Stimulated activated CD4-positive, alpha-beta T cell treated with anti-CD3 and anti-CD28 coated beads, Interleukin-1b, Interleukin-23, amount 100 ng/mL, for 24 hours (primary cell): Measurements from ENCODE around the gene LRRC51.

Experiments
- DNase-seq, 4 experiments: peaks; one replicate each; pipeline ENCODE4 v3.0.0-alpha.2; 2020; ENCODE audit warnings: low read depth in 4 of 4, low spot score in 1 of 4

The LRRC51 gene

DNA sequence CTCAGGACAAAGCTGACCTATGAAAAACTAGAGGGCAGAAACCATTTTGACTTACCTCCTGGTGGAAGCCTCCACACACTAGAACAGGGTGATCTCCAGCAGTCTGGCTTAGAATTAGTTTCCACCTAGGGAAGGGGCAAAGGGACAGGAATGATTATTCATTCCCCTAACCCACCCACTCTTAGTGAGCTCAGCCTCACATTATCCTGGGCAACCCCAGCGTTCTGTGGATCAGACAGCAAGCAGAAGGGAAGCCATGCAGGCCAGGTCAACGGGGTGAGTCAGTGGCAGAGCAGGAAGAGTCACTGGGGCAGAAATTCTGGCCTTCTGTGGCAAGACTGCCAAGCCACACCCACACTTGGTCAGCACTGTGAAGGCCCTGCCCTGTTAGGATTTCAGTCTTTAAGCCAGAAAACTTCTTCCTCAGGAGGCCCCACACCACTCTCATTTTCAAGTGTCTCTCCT lies 10.8 kb upstream of the LRRC51 start:
- no peak for DNase-seq

- no peak for DNase-seq
These were observed 10.2 kb upstream of the LRRC51 start for GRCh38 chr11:72070491-72070890.

DNA sequence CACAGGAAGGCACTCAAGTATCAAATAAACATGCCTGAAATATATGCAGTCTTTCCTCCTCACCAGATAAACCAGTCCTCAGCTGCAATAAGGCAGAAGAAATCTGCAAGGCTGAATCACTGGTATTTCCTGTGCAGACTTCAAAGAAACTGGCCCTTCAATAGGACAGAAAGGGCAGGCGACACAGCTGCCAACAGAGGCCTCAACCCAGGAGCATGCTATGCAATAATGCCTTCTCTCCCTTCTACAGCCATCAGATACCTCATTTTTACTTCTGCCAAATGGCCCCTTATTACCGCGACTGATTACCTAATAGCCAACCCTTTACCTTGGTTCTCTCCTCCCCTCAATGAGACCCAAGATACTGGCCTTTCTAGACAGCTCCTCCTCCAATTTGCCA lies 8.3 kb upstream of the LRRC51 start:
- no peak for DNase-seq

DNA sequence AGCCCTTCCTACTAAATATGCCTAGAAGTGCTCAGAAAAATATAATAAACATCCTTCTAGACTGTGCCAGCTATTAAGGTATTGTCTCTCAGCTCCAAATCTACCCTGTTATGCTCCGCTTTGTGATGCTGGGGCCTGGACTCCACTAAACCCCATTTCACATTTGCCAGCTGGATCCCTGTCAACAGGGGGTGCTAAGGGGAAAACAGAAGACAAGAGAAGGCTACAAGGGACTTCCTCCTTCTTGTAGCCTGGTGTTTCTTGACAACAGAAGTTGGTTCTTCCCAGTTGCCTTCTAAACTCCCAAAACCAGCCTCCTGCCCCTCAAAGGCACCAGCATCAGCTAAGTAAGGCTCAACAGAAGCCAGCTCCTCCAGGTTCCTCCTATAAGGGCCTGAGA lies 5.5 kb upstream of the LRRC51 start:
- no peak for DNase-seq

DNA sequence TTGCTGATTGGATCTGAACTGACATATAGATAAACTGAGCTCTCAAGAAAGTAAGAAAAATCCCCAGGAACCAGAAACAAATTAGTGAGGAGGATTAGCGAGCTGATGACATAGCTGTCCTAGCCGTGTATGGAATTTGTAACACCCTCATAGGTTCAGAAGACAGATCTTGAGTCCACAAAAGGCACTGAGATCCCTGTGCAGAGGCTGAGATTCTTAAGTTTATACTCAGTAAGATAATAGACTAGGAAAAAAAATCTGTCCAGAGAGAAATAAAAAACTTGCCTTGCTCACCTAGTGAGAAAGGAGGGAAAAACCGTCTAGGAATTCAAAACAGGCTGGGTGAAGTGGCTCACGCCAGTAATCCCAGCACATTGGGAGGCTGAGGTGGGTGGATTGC lies 4.9 kb upstream of the LRRC51 start:
- DNase-seq, result no peak

- no peak for DNase-seq
These were observed 2.2 kb upstream of the LRRC51 start for GRCh38 chr11:72078477-72078876.

GRCh38 chr11:72079819-72080325 lies 778 bp upstream of the LRRC51 start:
- no peak for DNase-seq

- no peak for DNase-seq
These were observed 564 bp downstream of the LRRC51 start for GRCh38 chr11:72081184-72081644.

GRCh38 chr11:72081821-72082453 lies 1.3 kb downstream of the LRRC51 start:
- DNase-seq, result no peak

DNA sequence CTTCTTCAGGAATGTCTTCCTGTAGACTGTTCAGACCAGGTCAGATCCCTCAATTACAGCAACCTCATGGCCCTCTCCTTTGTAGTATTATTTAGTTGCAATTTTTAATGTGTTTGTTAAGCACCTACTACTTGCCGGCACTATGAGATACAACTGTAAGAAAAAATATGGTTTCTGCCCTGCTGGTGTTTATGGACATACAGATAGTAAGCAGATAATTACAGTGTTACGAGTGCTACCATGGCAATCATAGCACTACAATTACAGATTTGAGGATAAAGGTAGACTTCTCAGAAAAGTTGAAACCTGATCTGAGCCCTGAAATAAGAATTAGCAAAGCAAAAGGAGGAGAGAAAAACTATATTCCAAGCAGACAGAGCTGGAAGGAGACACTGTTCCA lies 2.8 kb downstream of the LRRC51 start:
- no peak for DNase-seq

GRCh38 chr11:72084076-72084475 lies 3.4 kb downstream of the LRRC51 start:
- DNase-seq, result no peak

DNA sequence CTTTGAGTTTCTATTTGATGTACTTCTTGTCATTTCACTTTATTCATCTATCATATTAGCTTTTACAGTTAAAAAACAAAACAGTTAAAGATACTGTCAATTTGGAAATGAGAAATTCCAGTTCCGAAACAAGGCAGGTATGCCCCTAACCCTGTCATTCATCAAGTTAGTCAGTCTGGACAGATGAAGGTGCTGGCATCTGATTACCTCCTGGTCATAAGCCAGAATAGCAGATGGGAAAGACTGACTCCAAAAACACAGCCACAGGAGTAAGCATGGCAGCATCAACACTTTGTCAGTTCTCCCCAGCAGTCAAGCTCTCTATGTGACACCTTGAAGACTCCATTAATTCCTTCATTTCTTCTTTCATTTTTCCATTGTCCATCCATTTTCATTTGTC lies 4.3 kb downstream of the LRRC51 start:
- DNase-seq, result no peak

DNA sequence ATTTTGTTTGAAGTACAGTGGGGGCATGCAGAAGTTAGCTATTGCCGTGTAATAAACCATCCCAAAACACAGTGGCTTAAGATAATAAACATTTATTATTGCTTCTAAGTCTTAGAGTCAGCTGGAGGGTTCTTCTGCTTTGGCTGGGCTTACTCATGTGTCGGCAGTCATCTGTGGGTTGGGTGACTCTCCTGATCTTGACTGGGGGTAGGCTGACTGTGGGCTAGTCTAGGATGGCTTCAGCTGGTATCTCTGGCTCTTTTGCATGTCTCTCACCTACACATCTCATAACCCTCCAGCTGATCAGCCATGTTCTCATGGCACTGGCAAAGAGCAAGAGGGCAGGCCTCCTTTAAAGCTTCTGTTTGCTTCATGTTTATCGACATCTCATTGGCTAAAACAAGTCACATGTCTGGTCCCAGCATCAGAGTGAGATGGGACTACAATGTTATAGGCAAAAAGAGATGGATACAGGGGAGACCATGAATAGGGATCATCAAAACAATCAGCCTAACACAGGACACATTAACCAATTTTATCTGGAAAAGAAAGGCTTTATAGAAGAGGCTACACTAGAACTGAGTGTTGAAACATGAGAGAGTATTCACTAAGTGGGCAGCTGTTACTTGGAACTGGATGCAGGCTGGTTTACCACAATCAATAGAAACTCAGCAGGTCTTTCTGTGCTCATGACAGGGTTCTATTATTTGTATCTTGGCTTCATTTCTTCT lies 5.1 kb downstream of the LRRC51 start:
- no peak for DNase-seq

- no peak for DNase-seq
These were observed 7.6 kb downstream of the LRRC51 start for GRCh38 chr11:72088076-72088808.

DNA sequence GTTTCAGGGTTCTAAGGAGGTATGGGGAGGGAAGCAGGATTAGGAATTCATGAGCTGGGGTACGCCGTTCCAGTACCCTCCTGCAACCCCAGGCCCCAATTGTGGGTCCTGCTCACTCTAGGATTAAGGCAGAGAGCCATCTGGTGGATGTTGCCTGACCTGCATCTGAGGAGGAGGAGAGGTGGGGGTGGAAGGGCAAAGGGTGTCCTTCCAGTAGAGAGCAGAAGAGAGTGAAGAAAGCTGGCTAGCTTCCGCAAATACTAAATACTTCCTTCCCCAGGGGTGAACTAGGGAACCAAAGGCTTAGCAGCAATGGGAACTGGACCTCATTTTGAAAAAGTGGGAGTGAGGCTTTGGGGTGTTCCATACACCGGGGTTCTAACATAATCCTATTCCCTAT lies 10.6 kb downstream of the LRRC51 start:
- DNase-seq, result peak in 3 of 4 experiments; percentile 28 to 41 (median 29)

GRCh38 chr11:72098741-72099140 lies 18.1 kb downstream of the LRRC51 start:
- no peak for DNase-seq

DNA sequence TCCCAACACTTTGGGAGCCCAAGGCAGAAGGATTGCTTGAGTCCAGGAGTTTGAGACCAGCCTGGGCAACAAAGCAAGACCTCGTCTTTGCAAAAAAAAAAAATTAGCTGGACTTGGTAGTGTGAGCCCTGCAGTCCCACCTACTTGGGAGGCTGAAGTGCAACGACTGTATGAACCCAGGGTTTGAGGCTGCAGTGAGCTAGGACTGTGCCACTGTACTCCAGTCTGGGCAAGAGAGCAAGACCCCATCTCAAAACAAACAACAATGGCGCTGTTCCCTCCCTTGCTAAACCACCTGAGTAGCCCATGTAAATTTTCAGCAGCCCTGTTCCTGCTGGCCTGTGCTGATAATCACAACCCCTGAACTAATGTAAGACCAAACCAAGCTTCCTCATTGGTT lies 19.4 kb downstream of the LRRC51 start:
- no peak for DNase-seq

- no peak for DNase-seq
These were observed 19.8 kb downstream of the LRRC51 start for GRCh38 chr11:72100462-72100861.

DNA sequence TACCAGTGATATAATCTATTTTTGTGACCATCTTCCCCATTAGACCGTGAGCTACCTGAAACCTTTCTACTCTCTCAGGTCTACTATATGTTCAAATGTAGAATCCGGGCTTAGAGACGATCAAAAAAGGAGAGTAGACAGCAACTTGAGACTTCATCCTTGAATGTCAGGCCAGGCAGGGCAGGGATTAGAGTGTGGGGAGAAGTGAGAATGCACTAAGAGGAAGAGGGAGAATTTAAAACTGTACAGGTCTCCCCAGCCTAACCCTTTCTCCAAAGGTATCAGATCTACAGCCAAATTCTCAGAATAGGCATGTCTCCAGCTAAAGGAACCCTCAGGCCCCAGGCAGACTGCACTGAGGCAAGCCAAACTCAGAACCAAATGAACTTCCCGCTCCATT lies 21.5 kb downstream of the LRRC51 start:
- no peak for DNase-seq

GRCh38 chr11:72102631-72102945 lies 21.9 kb downstream of the LRRC51 start:
- no peak for DNase-seq

DNA sequence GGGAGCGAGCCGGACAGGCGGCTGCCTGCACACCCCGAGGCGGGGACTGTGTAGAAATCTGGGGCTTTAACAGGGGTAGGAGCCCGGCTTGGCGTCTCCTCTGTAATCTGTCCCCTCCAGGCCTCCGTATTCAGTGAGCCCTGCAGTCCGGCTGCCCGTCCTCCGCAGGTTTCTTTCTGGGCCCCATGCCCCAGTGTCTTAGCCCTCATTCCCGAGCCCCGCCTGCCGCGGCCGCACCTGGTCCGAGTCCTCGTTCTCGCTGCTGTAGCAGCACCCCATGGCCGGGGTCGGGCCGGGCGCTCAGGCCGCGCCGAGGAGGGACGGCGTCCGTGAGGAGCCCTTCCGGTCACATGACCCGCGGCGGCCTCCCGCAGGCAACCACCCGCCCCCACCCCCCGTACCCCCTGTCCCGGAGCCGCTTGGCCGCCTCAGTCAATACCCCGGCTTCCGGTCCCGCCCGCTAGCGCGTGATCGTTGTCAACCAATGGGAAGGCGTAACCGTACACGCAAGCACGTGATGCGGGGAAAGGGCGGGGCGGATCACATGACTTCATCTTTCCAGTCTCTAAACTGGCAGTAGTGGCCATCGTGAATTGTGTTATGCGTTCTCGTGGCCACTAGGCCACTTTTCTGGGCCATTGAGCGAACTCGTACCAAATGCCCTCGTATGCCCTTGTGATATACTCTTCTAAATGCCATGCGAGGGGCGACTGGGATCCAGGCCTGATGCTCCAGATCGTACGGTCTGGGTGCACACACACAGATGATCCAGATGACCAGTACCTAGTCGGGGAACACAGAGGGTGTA lies 22.5 kb downstream of the LRRC51 start, which contains the start of gene LAMTOR1:
Gene LAMTOR1 (minus strand): TSS at position 352 of the 808 bp plus-strand sequence. CDS start 73 bp downstream, at position 279.
- DNase-seq, result peak; percentile 90 to 98 (median 98)
